Measurements from ENCODE around the gene TNNT1.
"Not testable (repeated sequence)": the region's sequence is repeated elsewhere in the genome, so short reads cannot be mapped to it uniquely, and the experiment has no call there.

TNNT1 gene

GRCh38 chr19:55136399-55137102, 12.5 kb downstream of the TNNT1 start:
- no peak for DNase-seq

GRCh38 chr19:55134736-55135135, 14.3 kb downstream of the TNNT1 start:
- DNase-seq, result no peak

- DNase-seq, result no peak
Observed at GRCh38 chr19:55133639-55134444, 15.2 kb downstream of the TNNT1 start.

GRCh38 chr19:55132453-55133129, 16.4 kb downstream of the TNNT1 start:
- no peak for DNase-seq

GRCh38 chr19:55131421-55131820, 17.6 kb downstream of the TNNT1 start:
- DNase-seq, result no peak

- DNase-seq, result no peak
Observed at GRCh38 chr19:55119053-55119452, 30.0 kb downstream of the TNNT1 start.

GRCh38 chr19:55118401-55118991, 30.5 kb downstream of the TNNT1 start:
- DNase-seq, result peak; percentile 54

- peak; percentile 99 for DNase-seq
Observed at GRCh38 chr19:55117663-55118391, 31.2 kb downstream of the TNNT1 start.

- DNase-seq, result peak; percentile 52
Observed at GRCh38 chr19:55116859-55117662, 31.9 kb downstream of the TNNT1 start, which contains the start of gene PPP1R12C. PPP1R12C (minus strand) TSS chr19:55117637; CDS start chr19:55117543, 94 bp downstream.

- peak; percentile 76 for DNase-seq
Observed at GRCh38 chr19:55116232-55116858, 32.7 kb downstream of the TNNT1 start.

- peak; percentile 24 for DNase-seq
Observed at GRCh38 chr19:55115446-55116065, 33.5 kb downstream of the TNNT1 start.

- peak; percentile 22 for DNase-seq
Observed at GRCh38 chr19:55114566-55115145, 34.4 kb downstream of the TNNT1 start.

- peak; percentile 96 for DNase-seq
Observed at GRCh38 chr19:55113570-55114039, 35.4 kb downstream of the TNNT1 start.

GRCh38 chr19:55112777-55113569, 36.0 kb downstream of the TNNT1 start:
- DNase-seq, result peak; percentile 32

- DNase-seq, result peak; percentile 20
Observed at GRCh38 chr19:55112246-55112776, 36.7 kb downstream of the TNNT1 start.

- DNase-seq, result no peak
Observed at GRCh38 chr19:55111238-55111831, 37.7 kb downstream of the TNNT1 start.

GRCh38 chr19:55109527-55110291, 39.3 kb downstream of the TNNT1 start:
- DNase-seq, result no peak

- DNase-seq, result not testable (repeated sequence)
Observed at GRCh38 chr19:55107252-55107651, 41.8 kb downstream of the TNNT1 start.
